Stimulated activated CD4-positive, alpha-beta T cell treated with anti-CD3 and anti-CD28 coated beads, Interleukin-12 subunit alpha, Interleukin-12 subunit beta, amount 100 ng/mL, for 24 hours (primary cell): ENCODE data around the gene CEP95.
"Not testable (repeated sequence)": the region's sequence is repeated elsewhere in the genome, so short reads cannot be mapped to it uniquely, and the experiment has no call there.

Experiments
- DNase-seq, 2 experiments: peaks; one replicate each; pipeline ENCODE4 v3.0.0-alpha.2; 2020; ENCODE audit warnings: low read depth in 2 of 2

The CEP95 gene

GRCh38 chr17:64573214-64573613 lies 66.4 kb downstream of the CEP95 start:
- DNase-seq: no peak

GRCh38 chr17:64574646-64575045 lies 67.9 kb downstream of the CEP95 start:
- no peak for DNase-seq

- no peak for DNase-seq
Observed at GRCh38 chr17:64575431-64575830, 68.7 kb downstream of the CEP95 start.

- DNase-seq: not testable (repeated sequence)
Observed at GRCh38 chr17:64577025-64577424, 70.2 kb downstream of the CEP95 start.

- no peak for DNase-seq
Observed at GRCh38 chr17:64579917-64580316, 73.1 kb downstream of the CEP95 start.

- no peak for DNase-seq
Observed at GRCh38 chr17:64580384-64581315, 73.9 kb downstream of the CEP95 start.

- DNase-seq: no peak
Observed at GRCh38 chr17:64583038-64583437, 76.3 kb downstream of the CEP95 start.

GRCh38 chr17:64585146-64585545 lies 78.4 kb downstream of the CEP95 start:
- DNase-seq: no peak
